ENCODE results near the gene DTX3.
"Not testable (repeated sequence)": the region's sequence is repeated elsewhere in the genome, so short reads cannot be mapped to it uniquely, and the experiment has no call there.

DTX3 gene

GRCh38 chr12:57582440-57582839, 22.2 kb upstream of the DTX3 start:
- DNase-seq = no peak

DNA sequence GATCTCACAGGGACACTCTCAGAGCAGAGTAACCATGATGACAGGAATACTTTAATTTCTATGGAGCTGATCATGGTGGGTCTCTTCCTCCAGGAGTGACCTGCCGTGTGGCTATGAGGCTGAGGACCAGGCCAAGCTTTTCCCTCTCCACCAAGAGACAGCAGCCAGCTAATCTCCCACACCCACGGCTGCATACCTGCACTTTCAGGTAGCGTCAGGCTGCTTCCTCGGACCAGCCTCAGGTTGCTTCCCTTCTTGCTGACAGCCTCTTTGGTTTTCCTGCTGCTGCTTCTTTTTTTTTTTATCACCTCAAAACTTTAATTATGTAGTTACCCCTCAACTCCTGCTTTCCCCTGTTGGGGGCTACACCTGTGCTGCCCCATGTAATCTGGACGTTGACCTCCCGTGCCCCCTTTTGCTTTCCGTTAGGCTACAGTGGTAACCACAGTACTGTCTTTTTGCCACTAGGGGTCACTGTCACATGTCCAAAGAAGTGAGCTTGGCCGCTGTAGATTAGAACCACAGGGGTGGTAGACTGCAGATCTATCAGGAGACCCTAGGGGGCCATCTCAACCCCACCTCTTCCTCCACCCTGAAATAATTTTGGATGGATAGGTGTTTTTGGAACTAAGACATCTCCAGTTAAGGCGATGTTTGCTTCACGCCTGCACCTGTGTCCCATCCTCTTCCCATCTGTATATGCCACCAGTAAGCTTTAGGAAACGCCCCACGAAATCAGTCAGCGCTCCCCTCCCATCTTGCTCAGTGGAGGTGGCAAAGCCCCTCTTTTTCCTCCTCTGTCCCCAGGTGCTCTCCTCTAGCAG, 21.4 kb upstream of the DTX3 start:
- DNase-seq = peak in 6 of 10 donors; percentile 40 to 91 (median 67)
- intact Hi-C loops (cut with DNase I) = loop anchor here (1.0 to 5.0 kb wide), 3 partner anchors 38 to 154 kb away; partner anchors contain the start of genes AGAP2 and OS9

More at GRCh38 chr12:57582440-57582839, 22.2 kb upstream of the DTX3 start:
- intact Hi-C loops (cut with DNase I) = loop anchor here (5.0 kb wide), 2 partner anchors 110 to 155 kb away; partner anchors contain the start of genes AGAP2 and OS9

DNA sequence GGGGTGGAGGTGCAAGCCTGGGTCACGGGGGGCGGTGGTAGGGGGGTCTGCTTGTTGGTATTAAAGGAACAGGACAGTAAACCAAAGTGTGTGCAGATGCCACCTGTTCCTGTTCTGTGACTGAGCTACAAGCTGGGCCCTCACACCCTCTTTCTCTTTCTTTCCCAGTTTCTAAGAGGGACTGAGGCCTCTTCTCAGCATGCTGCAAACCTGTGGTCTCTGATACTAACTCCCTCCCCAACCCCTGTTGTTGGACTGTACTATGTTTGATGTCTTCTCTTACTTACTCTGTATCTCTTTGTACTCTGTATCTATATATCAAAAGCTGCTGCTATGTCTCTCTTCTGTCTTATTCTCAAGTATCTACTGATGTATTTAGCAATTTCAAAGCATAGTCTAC, 20.6 kb upstream of the DTX3 start:
- no peak for DNase-seq
- intact Hi-C loops (cut with DNase I) = loop anchor here (5.0 kb wide), 2 partner anchors 108 to 153 kb away; partner anchors contain the start of genes AGAP2 and OS9

- DNase-seq = no peak
- intact Hi-C loops (cut with DNase I) = loop anchor here (5.0 kb wide), 2 partner anchors 108 to 153 kb away; partner anchors contain the start of genes AGAP2 and OS9
Observed at GRCh38 chr12:57584690-57585089, 19.9 kb upstream of the DTX3 start.

DNA sequence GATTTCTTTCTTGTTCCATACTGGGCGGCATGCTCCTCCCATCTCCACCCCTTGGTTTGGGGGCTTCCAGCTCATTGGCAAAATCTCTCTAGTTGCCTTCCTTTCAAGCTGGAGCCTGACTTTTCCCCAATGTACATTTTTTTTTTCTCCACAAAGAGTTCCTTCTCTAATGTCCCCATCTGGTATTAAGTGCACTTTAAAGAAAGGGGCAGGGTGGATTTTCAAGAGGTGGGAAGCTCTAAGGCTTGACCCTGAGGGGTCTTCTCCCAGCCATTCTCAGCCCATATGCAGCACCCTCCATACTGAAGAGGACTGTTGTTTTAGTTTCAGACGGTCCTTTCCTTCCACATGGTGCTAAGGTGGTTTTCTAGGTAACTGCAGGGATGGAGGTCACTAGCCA, 19.5 kb upstream of the DTX3 start:
- DNase-seq = no peak
- intact Hi-C loops (cut with DNase I) = no loop called here

DNA sequence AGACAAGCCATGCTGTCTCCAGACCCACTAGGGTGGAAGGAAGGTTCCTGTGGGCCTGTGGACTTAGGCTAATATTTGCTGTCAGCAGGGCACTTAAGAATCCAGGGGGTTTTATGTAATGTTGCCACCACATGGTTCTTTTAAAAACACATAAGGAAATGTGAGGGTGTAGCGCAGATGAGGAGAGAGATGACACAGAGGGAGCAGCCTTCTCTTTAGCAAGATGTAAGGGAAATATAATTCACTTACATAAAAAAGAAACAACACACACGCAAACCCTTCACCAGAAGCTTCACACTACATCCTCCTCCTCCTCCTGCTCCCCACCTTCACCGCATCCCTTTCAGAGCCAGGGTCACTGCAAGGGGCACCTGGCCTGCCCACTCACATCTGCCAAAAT, 18.5 kb upstream of the DTX3 start:
- intact Hi-C loops (cut with DNase I) = no loop called here

GRCh38 chr12:57586832-57587429, 17.7 kb upstream of the DTX3 start:
- DNase-seq = peak in 1 of 10 donors; percentile 11
- intact Hi-C loops (cut with DNase I) = no loop called here

More for the DNA sequence above, 18.5 kb upstream of the DTX3 start:
- DNase-seq = peak in 1 of 10 donors; percentile 79

DNA sequence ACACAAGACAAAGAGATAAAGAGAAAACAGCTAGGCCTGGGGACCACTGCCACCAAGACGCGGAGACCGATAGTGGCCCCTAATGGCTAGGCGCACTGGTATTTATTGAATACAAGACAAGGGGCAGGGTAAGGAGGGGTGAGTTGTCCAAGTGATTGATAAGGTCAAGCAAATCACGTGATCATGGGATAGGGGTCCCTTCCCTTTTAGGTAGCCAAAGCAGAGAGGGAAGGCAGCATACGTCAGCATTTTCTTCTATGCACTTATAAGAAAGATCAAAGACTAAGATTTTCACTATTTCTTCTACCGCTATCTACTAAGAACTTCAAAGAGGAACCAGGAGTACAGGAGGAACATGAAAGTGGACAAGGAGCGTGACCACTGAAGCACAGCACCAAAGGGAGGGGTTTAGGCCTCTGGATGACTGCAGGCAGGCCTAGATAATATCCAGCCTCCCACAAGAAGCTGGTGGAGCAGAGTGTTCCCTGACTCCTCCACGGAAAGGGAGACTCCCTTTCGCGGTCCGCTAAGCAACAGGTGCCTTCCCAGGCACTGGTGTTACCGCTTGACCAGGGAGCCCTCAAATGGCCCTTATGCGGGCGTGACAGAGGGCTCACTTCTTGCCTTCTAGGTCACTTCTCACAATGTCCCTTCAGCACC, 15.5 kb upstream of the DTX3 start:
- intact Hi-C loops (cut with DNase I) = not testable (repeated sequence)

GRCh38 chr12:57590479-57590863, 14.2 kb upstream of the DTX3 start:
- intact Hi-C loops (cut with DNase I) = no loop called here
- no peak for DNase-seq

More for the DNA sequence above, 15.5 kb upstream of the DTX3 start:
- DNase-seq = peak in 1 of 10 donors; percentile 22

GRCh38 chr12:57590864-57591781, 13.5 kb upstream of the DTX3 start, which contains the start of gene PIP4K2C:
Gene PIP4K2C (plus strand): TSS chr12:57591192. CDS start chr12:57591290, 98 bp downstream.
- intact Hi-C loops (cut with DNase I) = no loop called here
- DNase-seq = peak; percentile 68 to 97 (median 80)

GRCh38 chr12:57591782-57592325, 12.8 kb upstream of the DTX3 start:
- DNase-seq = no peak
- intact Hi-C loops (cut with DNase I) = no loop called here

- intact Hi-C loops (cut with DNase I) = no loop called here
- DNase-seq = peak in 1 of 10 donors; percentile 36
Observed at GRCh38 chr12:57592551-57593165, 12.0 kb upstream of the DTX3 start.

GRCh38 chr12:57593187-57593586, 11.4 kb upstream of the DTX3 start:
- no peak for DNase-seq
- intact Hi-C loops (cut with DNase I) = no loop called here

DNA sequence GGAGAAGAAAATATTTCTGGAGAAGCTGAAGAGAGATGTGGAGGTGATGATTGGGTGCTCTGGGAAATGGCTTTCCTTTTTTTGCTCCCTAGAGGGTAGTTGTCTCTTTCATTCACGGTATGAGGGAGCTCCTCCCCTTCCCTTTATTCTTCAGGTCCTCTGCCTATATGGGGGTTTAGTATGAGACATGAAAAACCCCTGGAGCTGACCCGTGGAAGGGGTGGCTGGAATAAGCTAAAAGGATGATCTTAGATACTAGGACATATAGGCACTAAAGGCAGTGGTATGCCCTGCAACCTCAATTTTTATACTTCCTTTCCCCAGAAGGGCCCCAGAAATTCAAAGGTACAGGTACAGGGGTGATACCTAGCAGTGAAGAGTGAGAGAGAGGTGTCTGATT, 4.2 kb upstream of the DTX3 start:
- no peak for DNase-seq
- intact Hi-C loops (cut with DNase I) = no loop called here

DNA sequence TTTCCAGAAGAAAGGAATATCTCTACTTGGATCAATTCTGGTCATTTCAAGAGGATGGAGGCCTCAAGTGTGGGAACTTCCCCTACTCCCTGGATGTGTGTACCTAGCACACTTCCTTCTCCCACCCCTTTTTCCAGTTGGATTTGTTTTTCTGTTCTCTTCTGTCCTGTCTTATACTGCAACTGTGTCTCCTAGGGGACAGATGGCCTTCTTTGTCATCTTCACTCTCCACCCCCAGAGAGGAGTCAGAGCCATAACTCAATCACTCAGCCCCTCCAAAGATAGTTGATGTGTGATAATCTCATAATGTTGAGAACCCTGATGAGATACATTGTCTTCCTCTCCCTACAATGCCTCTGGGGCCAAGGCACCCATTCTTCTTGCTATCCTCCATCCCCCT, 2.1 kb upstream of the DTX3 start:
- intact Hi-C loops (cut with DNase I) = no loop called here
- no peak for DNase-seq

DNA sequence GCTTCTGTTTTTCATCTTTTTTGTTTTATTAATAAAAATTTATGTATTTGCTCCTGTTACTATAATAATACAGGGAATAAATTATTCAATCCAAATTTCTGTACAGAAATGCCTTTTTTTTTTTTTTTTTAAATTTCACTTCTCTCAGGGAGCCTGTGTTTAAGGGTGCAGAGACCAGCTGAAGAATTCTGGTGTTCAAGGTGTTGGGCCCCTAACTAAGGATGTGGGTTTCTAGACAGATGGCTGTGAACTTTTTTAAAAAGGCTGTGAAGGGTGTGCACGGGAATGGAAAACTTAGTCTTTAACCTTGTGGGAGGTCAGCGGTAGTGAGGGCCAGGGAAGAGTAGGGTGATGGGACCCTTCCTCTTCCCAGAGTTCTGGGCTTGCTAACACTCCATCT, 1.3 kb upstream of the DTX3 start:
- peak in 1 of 10 donors; percentile 22 for DNase-seq
- intact Hi-C loops (cut with DNase I) = no loop called here

- intact Hi-C loops (cut with DNase I) = no loop called here
- DNase-seq = peak in 6 of 10 donors; percentile 44 to 92 (median 60)
Observed at GRCh38 chr12:57603815-57604453, 690 bp upstream of the DTX3 start.

- intact Hi-C loops (cut with DNase I) = no loop called here
- peak in 1 of 10 donors; percentile 62 for DNase-seq
Observed at GRCh38 chr12:57604992-57605810, 577 bp downstream of the DTX3 start.

Data from posterior cingulate gyrus (tissue), 11 donors.